NT2/D1 (cell line): Measurements from ENCODE around the gene TEX19.

ENCODE experiments used
- SUZ12 ChIP-seq: IDR thresholded peaks from 2 replicates; pipeline ENCODE4 v1.6.1; 2011; ENCODE audit not compliant: insufficient read length, insufficient read depth; ENCODE audit errors: extremely low read depth
- ZNF274 ChIP-seq: IDR thresholded peaks from 2 replicates; pipeline ENCODE4 v1.6.1; 2011; ENCODE audit warnings: mild to moderate bottlenecking, low read depth, low read length

DNA sequence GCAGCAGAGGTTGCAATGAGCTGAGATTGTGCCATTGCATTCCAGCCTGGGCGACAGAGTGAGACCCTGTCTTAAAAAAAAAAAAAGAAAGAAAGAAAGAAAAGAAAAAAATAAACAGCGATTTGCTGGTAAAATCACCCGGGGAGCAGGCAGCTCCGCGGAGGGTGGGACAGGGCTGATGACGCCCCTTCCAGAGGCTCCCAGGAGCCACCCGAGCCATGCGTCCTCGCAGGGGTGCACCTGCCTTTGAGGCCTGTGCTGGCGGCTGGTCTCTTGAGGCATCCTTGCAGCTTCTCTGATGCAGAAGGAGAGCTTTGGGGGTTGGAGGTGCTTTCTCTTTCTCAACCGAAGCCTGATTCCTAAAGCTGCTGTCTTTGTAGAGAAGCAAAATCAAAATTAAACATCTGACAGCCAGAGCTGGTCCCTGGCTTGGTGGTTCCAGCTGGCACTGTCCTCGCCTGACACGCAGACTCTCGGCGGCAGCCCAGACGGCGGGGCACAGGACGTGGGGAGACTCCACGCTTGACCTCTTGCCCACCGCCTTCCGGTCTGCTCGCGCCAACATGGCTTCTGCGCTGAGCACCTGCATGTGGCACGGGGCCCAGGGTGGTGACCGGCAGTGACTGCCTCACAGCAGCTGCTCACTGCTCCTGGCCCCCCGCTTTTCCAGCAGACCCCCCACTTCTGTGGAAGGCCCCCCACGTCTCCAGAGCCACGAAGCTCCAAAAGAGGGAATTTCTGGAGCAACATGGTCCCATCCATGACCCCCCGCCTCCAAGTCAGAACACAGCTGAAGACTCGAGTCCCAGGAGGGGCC is 19.1 kb downstream of the TEX19 start:
- TF ChIP-seq ZNF274: no peak
- TF ChIP-seq SUZ12: no peak
